Neural progenitor cell (in vitro differentiated cells): ENCODE data around the gene PPARA.
"Not testable (repeated sequence)": the region's sequence is repeated elsewhere in the genome, so short reads cannot be mapped to it uniquely, and the experiment has no call there.

Experiments
- EZH2phosphoT487 ChIP-seq: fragments of 200-600 bp; sonication (generic); IDR thresholded peaks from 2 replicates; pipeline ENCODE4 v1.6.1; 2017; ENCODE audit warnings: antibody characterized with exemption
- TF ChIP-seq, protein P1 (sequence below): fragments of 200-600 bp; sonication (generic); IDR thresholded peaks from 2 replicates; pipeline ENCODE4 v1.5.1; 2017; ENCODE audit warnings: antibody characterized with exemption, mild to moderate bottlenecking

DNA sequence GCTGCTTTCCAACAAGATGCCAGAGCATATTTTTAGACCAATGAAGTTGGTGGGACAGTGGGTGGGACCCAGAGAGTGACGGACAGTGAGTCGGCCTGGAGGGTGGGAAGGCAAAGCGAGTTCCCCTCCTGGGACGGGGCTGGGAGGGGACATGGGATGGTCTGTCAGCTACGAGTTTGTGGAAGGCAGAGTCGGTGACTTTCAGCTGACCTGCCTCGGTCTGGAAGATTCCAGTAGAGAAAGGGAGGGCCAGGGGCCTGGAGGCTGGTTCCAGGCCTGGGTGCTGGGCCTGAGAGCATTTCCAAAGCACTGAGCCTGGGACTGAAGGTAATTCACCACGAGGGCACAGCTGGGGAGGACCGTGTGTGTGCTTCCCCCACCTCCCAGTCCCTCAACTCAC, 10.9 kb upstream of the PPARA start:
- TF ChIP-seq, protein P1, sequence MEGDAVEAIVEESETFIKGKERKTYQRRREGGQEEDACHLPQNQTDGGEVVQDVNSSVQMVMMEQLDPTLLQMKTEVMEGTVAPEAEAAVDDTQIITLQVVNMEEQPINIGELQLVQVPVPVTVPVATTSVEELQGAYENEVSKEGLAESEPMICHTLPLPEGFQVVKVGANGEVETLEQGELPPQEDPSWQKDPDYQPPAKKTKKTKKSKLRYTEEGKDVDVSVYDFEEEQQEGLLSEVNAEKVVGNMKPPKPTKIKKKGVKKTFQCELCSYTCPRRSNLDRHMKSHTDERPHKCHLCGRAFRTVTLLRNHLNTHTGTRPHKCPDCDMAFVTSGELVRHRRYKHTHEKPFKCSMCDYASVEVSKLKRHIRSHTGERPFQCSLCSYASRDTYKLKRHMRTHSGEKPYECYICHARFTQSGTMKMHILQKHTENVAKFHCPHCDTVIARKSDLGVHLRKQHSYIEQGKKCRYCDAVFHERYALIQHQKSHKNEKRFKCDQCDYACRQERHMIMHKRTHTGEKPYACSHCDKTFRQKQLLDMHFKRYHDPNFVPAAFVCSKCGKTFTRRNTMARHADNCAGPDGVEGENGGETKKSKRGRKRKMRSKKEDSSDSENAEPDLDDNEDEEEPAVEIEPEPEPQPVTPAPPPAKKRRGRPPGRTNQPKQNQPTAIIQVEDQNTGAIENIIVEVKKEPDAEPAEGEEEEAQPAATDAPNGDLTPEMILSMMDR, result not testable (repeated sequence)
- TF ChIP-seq EZH2phosphoT487, result not testable (repeated sequence)
